H1 (cell line): ENCODE measurements around the gene FBXL5. TPM values are rescaled to one million over a fixed set of nuclear protein-coding genes. Genes with fewer than 3 reads are reported as not detected.

ENCODE experiments used
- CTCF ChIA-PET: fragments of 300-600 bp; sonication (Branson Sonifier 250); formaldehyde crosslinking; loops from one replicate; lab custom pipeline; 2021; ENCODE audit not compliant: partially characterized antibody; lab: Charles Lee
- POLR2A ChIA-PET: fragments of 300-600 bp; sonication (Branson Sonifier 250); formaldehyde crosslinking; loops from one replicate; lab custom pipeline; 2021; ENCODE audit warnings: inconsistent platforms; ENCODE audit not compliant: partially characterized antibody; lab: Charles Lee
- DNase-seq, 2 experiments: peaks; one replicate each; pipeline versions ENCODE4 v3.0.0 to v3.0.0-alpha.2; 2010 to 2022; ENCODE audit warnings: low spot score in 2 of 2, low read depth in 1 of 2, mixed read lengths in 1 of 2
- FAIRE-seq: peaks from 2 replicates; lab custom pipeline; 2011; peaks lifted over from hg19 to GRCh38; lab: Jason Lieb, UNC
- H2AFZ ChIP-seq: 2 replicates; pipeline ENCODE4 v1.8.1; 2012; ENCODE audit warnings: low read length, inconsistent platforms
- H2AK5ac ChIP-seq: 2 replicates; pipeline ENCODE4 v1.6.1; 2013; ENCODE audit warnings: low read depth, low read length
- H2BK120ac ChIP-seq: replicated peaks from 2 replicates; pipeline ENCODE3; 2013; ENCODE audit warnings: low read depth, low read length, inconsistent platforms
- H2BK12ac ChIP-seq: 2 replicates; pipeline ENCODE4 v1.6.1; 2013; ENCODE audit warnings: low read depth, low read length
- H2BK15ac ChIP-seq: 2 replicates; pipeline ENCODE4 v1.6.1; 2013; ENCODE audit warnings: low read length
- H2BK20ac ChIP-seq: 2 replicates; pipeline ENCODE4 v1.6.1; 2013; ENCODE audit warnings: low read length
- H2BK5ac ChIP-seq: 2 replicates; pipeline ENCODE4 v1.6.1; 2013; ENCODE audit warnings: low read depth, low read length
- H3K14ac ChIP-seq: 2 replicates; pipeline ENCODE4 v1.6.1; 2013; ENCODE audit warnings: inconsistent platforms; ENCODE audit not compliant: insufficient read length
- H3K18ac ChIP-seq: 2 replicates; pipeline ENCODE4 v1.6.1; 2013; ENCODE audit warnings: low read length; ENCODE audit errors: extremely low read depth
- H3K23ac ChIP-seq: 2 replicates; pipeline ENCODE4 v1.6.1; 2013; ENCODE audit warnings: inconsistent platforms; ENCODE audit not compliant: insufficient read length
- H3K23me2 ChIP-seq: 2 replicates; pipeline ENCODE4 v1.6.1; 2013; ENCODE audit warnings: low read depth, low read length
- H3K27ac ChIP-seq: 2 replicates; pipeline ENCODE4 v1.6.1; 2011; ENCODE audit warnings: low read depth, low read length, inconsistent platforms
- H3K27me3 ChIP-seq, 4 experiments: replicated peaks in 1 of 4; 1 replicate in 1 of 4; 2 replicates in 3 of 4; pipeline versions ENCODE4 v1.6.1 to v1.8.1; 2011 to 2013; ENCODE audit warnings: low read length in 3 of 4, mild to moderate bottlenecking in 3 of 4, inconsistent platforms in 2 of 4, mixed read lengths in 2 of 4, moderate library complexity in 1 of 4; ENCODE audit not compliant: control insufficient read depth in 3 of 4, insufficient read depth in 3 of 4; ENCODE audit errors: extremely low read depth in 1 of 4
- H3K36me3 ChIP-seq, 4 experiments: 2 replicates each; pipeline versions ENCODE4 v1.6.1 to v1.8.1; 2011 to 2013; ENCODE audit warnings: mild to moderate bottlenecking in 4 of 4, low read length in 3 of 4, moderate library complexity in 2 of 4, control low read depth in 1 of 4, inconsistent platforms in 1 of 4; ENCODE audit not compliant: insufficient read depth in 4 of 4, control insufficient read depth in 2 of 4
- H3K4ac ChIP-seq: replicated peaks from 2 replicates; pipeline ENCODE3; 2013; ENCODE audit warnings: low read length, low read depth, mixed read lengths, inconsistent platforms; ENCODE audit not compliant: insufficient read length
- H3K4me1 ChIP-seq, 4 experiments: replicated peaks in 1 of 4; 1 replicate in 1 of 4; 2 replicates in 3 of 4; pipeline versions ENCODE4 v1.6.1 to v1.8.1; 2011 to 2013; ENCODE audit warnings: low read length in 3 of 4, inconsistent platforms in 2 of 4, mixed read lengths in 1 of 4; ENCODE audit not compliant: insufficient read depth in 4 of 4, control insufficient read depth in 3 of 4
- H3K4me2 ChIP-seq, 2 experiments: 2 replicates each; pipeline versions ENCODE4 v1.6.1 to v1.8.1; 2011 to 2013; ENCODE audit warnings: low read depth in 2 of 2, low read length in 2 of 2, control low read depth in 1 of 2, inconsistent platforms in 1 of 2, mild to moderate bottlenecking in 1 of 2; ENCODE audit not compliant: insufficient read depth in 1 of 2
- H3K4me3 ChIP-seq, 4 experiments: fragments of 200-600, 300-600 bp in 1 of 4; sonication (generic), shearing (Covaris generic), sonication (Bioruptor Twin) in 1 of 4; 2 replicates each; pipeline versions ENCODE4 v1.5.1 to v1.8.1; 2011 to 2016; ENCODE audit warnings: low read length in 4 of 4, low read depth in 3 of 4, control low read depth in 2 of 4, inconsistent platforms in 2 of 4, mild to moderate bottlenecking in 2 of 4, mixed read lengths in 1 of 4, moderate library complexity in 1 of 4; ENCODE audit not compliant: insufficient read depth in 2 of 4; ENCODE audit errors: extremely low read depth in 1 of 4
- H3K56ac ChIP-seq: replicated peaks from 2 replicates; pipeline ENCODE3; 2013; ENCODE audit warnings: low read depth, mild to moderate bottlenecking, mixed read lengths, low read length, inconsistent platforms; ENCODE audit not compliant: insufficient read length
- H3K79me1 ChIP-seq: 2 replicates; pipeline ENCODE4 v1.6.1; 2013; ENCODE audit warnings: low read depth, low read length, control low read depth
- H3K79me2 ChIP-seq, 2 experiments: 2 replicates each; pipeline versions ENCODE4 v1.6.1 to v1.8.1; 2012 to 2013; ENCODE audit warnings: low read length in 2 of 2, mild to moderate bottlenecking in 2 of 2, inconsistent platforms in 1 of 2; ENCODE audit not compliant: insufficient read depth in 2 of 2, control insufficient read depth in 1 of 2
- H3K9ac ChIP-seq, 4 experiments: replicated peaks in 1 of 4; 1 replicate in 1 of 4; 2 replicates in 3 of 4; pipeline versions ENCODE4 v1.6.1 to v1.8.1; 2011 to 2013; ENCODE audit warnings: low read depth in 3 of 4, low read length in 3 of 4, control low read depth in 2 of 4, mild to moderate bottlenecking in 2 of 4, moderate library complexity in 2 of 4, inconsistent platforms in 1 of 4; ENCODE audit errors: extremely low read depth in 1 of 4
- H3K9me3 ChIP-seq, 2 experiments: 2 replicates each; pipeline versions ENCODE4 v1.6.1 to v1.8.1; 2012 to 2013; ENCODE audit warnings: mild to moderate bottlenecking in 2 of 2, moderate library complexity in 2 of 2, control low read depth in 1 of 2, inconsistent platforms in 1 of 2, low read depth in 1 of 2, low read length in 1 of 2, mixed read lengths in 1 of 2; ENCODE audit not compliant: insufficient read depth in 2 of 2
- H4K20me1 ChIP-seq, 2 experiments: replicated peaks in 1 of 2; 2 replicates each; pipeline versions ENCODE3 to v1.8.1; 2011 to 2013; ENCODE audit warnings: inconsistent platforms in 2 of 2, low read length in 2 of 2, mild to moderate bottlenecking in 1 of 2; ENCODE audit not compliant: insufficient read depth in 2 of 2, control insufficient read depth in 1 of 2
- H4K5ac ChIP-seq: 2 replicates; pipeline ENCODE4 v1.6.1; 2013; ENCODE audit warnings: low read length, low read depth, mixed read lengths, inconsistent platforms; ENCODE audit not compliant: insufficient read length
- H4K8ac ChIP-seq: 2 replicates; pipeline ENCODE4 v1.8.0; 2013; ENCODE audit warnings: mild to moderate bottlenecking, moderate library complexity, low read length, inconsistent platforms; ENCODE audit not compliant: insufficient read depth; ENCODE audit errors: extremely low read depth
- H4K91ac ChIP-seq: replicated peaks from 2 replicates; pipeline ENCODE3; 2013; ENCODE audit warnings: low read length, mixed read lengths, inconsistent platforms; ENCODE audit not compliant: insufficient read length
- CHD2 ChIP-seq: IDR thresholded peaks from 2 replicates; pipeline ENCODE4 v1.6.1; 2012; ENCODE audit warnings: low read length, improper control_type of control experiment
- CREB1 ChIP-seq: IDR thresholded peaks from 2 replicates; pipeline ENCODE4 v1.6.1; 2012; ENCODE audit warnings: inconsistent platforms
- MAX ChIP-seq: IDR thresholded peaks from 2 replicates; pipeline ENCODE4 v1.6.1; 2012; ENCODE audit warnings: inconsistent platforms
- SP1 ChIP-seq: IDR thresholded peaks from 2 replicates; pipeline ENCODE4 v1.6.1; 2011; ENCODE audit warnings: low read depth, low read length
- WGBS, 2 experiments: shearing (Covaris generic) in 1 of 2; methylation state at CpG; one replicate each; pipeline versions ENCODE4 v1.1.6 to v1.1.7; 2013 to 2015; ENCODE audit warnings: low lambda C conversion rate in 2 of 2, mixed read lengths in 2 of 2, inconsistent platforms in 1 of 2, low coverage in 1 of 2, missing lambda C conversion rate in 1 of 2; ENCODE audit not compliant: insufficient replicate concordance in 2 of 2, insufficient coverage in 1 of 2, insufficient read length in 1 of 2; ENCODE audit errors: extremely low coverage in 1 of 2, missing lambda C conversion rate in 1 of 2; 5-methylcytosine and 5-hydroxymethylcytosine counted together
- polyA plus RNA-seq, 7 experiments: library from polyadenylated mRNA; depleted of rRNA in 3 of 7; stranded (reverse) in 5 of 7; unstranded in 2 of 7; fragments of >200 nt in 5 of 7; fragments of 200-250 nt in 2 of 7; gene quantifications; 1 replicate in 5 of 7; 2 replicates in 1 of 7; 4 replicates in 1 of 7; pipeline versions ENCODE4 v1.2.1 to v1.2.3, GENCODE V29; 2011 to 2013; ENCODE audit warnings: missing spikeins in 2 of 7, mixed read lengths in 2 of 7
- total RNA-seq: library from RNA; stranded (reverse); fragmentation: NEBNext Ultra II Directional; extraction: Animal tissue kit (Norgen Biotek cat#: 25700); gene quantifications from 2 replicates; pipeline ENCODE4 v1.2.1, GENCODE V29; 2021

The FBXL5 gene
- total and polyA plus RNA-seq, 2 of the 8 experiments (the other 6 are each of a cell fraction or from before 2014, with no cell fraction given) = 34.6 to 62.7 TPM

GRCh38 chr4:15557786-15558550, 97.2 kb downstream of the FBXL5 start:
- H3K4ac ChIP-seq = no peak overlapping the region
- H2BK15ac ChIP-seq = no peak overlapping the region
- no peak overlapping the region for H3K18ac ChIP-seq
- H3K56ac ChIP-seq = no peak overlapping the region
- H3K79me1 ChIP-seq = no peaks in the 10 kb centered on the region
- H2BK5ac ChIP-seq = no peak overlapping the region
- TF ChIP-seq MAX = no peak
- no peak for TF ChIP-seq CREB1
- TF ChIP-seq SP1 = no peak
- TF ChIP-seq CHD2 = no peak
- TF ChIP-seq, all 59 proteins: peak for 0
- H3K27ac ChIP-seq = no peak overlapping the region
- H2BK120ac ChIP-seq = no peak overlapping the region
- H3K36me3 ChIP-seq = peaks cover 0 to 3% (median 0%) of the 10 kb centered on the region in 4 experiments; a peak in 2 of 8 replicates
- H2AFZ ChIP-seq = no peak overlapping the region
- no peaks in the 10 kb centered on the region for H3K27me3 ChIP-seq
- no peak overlapping the region for H3K23ac ChIP-seq
- H2BK12ac ChIP-seq = no peak overlapping the region
- H4K8ac ChIP-seq = no peak overlapping the region; the same call in 1 of the 2 replicates
- no peak overlapping the region for H3K14ac ChIP-seq
- CTCF ChIA-PET = no interaction called here
- H3K23me2 ChIP-seq = no peaks in the 10 kb centered on the region
- no peaks in the 10 kb centered on the region; a peak in 1 of 7 replicates for H3K4me1 ChIP-seq
- WGBS, 2 experiments = 88% methylated on average over 2 of the region's 2 CpGs; no CpG with 5 or more reads in 1 of the 2 experiments
- DNase-seq (no peak), FAIRE-seq (no peak)
- no peak overlapping the region for H2AK5ac ChIP-seq
- POLR2A ChIA-PET = no interaction called here
- H3K4me2 ChIP-seq = no peak overlapping the region
- H3K9ac ChIP-seq = no peak overlapping the region
- no peak overlapping the region for H2BK20ac ChIP-seq
- no peak overlapping the region for H4K5ac ChIP-seq
- no peaks in the 10 kb centered on the region for H3K9me3 ChIP-seq
- no peak overlapping the region for H4K91ac ChIP-seq
- H3K4me3 ChIP-seq = no peak overlapping the region
- H3K79me2 ChIP-seq = no peaks in the 10 kb centered on the region
- peaks cover 0 to 2% of the 10 kb centered on the region in 2 experiments for H4K20me1 ChIP-seq
